GM12864 (cell line): Measurements from ENCODE around the gene RNASEH2A.
"Not testable (repeated sequence)": the region's sequence is repeated elsewhere in the genome, so short reads cannot be mapped to it uniquely, and the experiment has no call there.

Experiments
- DNase-seq: peaks from one replicate; pipeline ENCODE4 v3.0.0-alpha.2; 2011; ENCODE audit warnings: low read depth
- H3K4me3 ChIP-seq: 2 replicates; pipeline ENCODE4 v1.5.1; 2011; ENCODE audit warnings: mild to moderate bottlenecking, low read depth, low read length, control low read depth
- CTCF ChIP-seq: IDR thresholded peaks from 2 replicates; pipeline ENCODE4 v1.5.1; 2011; ENCODE audit warnings: low read depth, mild to moderate bottlenecking, moderate library complexity, low read length, control low read depth, inconsistent platforms; ENCODE audit errors: missing control alignments

Gene RNASEH2A

GRCh38 chr19:12841094-12841493 is 34.7 kb downstream of the RNASEH2A start:
- TF ChIP-seq CTCF = no peak
- no peak overlapping the region for H3K4me3 ChIP-seq
- no peak for DNase-seq

- DNase-seq = no peak
- no peak for TF ChIP-seq CTCF
- no peak overlapping the region for H3K4me3 ChIP-seq
Measured at GRCh38 chr19:12842511-12842910, 36.1 kb downstream of the RNASEH2A start.

GRCh38 chr19:12843328-12843727 is 36.9 kb downstream of the RNASEH2A start:
- no peak for DNase-seq
- TF ChIP-seq CTCF = no peak
- no peak overlapping the region for H3K4me3 ChIP-seq

GRCh38 chr19:12843999-12844732 is 37.8 kb downstream of the RNASEH2A start:
- no peak for DNase-seq
- H3K4me3 ChIP-seq = no peak overlapping the region
- TF ChIP-seq CTCF = no peak

- not testable (repeated sequence) for H3K4me3 ChIP-seq, DNase-seq
Measured at GRCh38 chr19:12846613-12847012, 40.2 kb downstream of the RNASEH2A start.

- no peak for DNase-seq
- H3K4me3 ChIP-seq = no peak overlapping the region
- TF ChIP-seq CTCF = peak; percentile 97
Measured at GRCh38 chr19:12847159-12848139, 41.1 kb downstream of the RNASEH2A start.

- TF ChIP-seq CTCF = no peak
- H3K4me3 ChIP-seq = no peak overlapping the region
- no peak for DNase-seq
Measured at GRCh38 chr19:12856653-12857052, 50.3 kb downstream of the RNASEH2A start.
